Endothelial cell of umbilical vein (primary cell): Measurements from ENCODE around the gene TMEM74B. TPM values are rescaled to one million over a fixed set of nuclear protein-coding genes. Genes with fewer than 3 reads are reported as not detected.

Experiments used
- BruUV-seq: library from RNA; stranded (reverse); fragments of 400-500 nt; replicated peaks from 2 replicates; lab custom pipeline; 2021; lab: Mats Ljungman, UMichigan
- CTCF ChIA-PET: fragments of 300-600, 350-600 bp; sonication (Branson Sonifier 250); formaldehyde crosslinking; loops from one replicate; lab custom pipeline; 2021; ENCODE audit warnings: antibody characterized with exemption, inconsistent platforms; lab: Charles Lee
- POLR2A ChIA-PET: fragments of 300-600, 350-600 bp; sonication (Branson Sonifier 250); formaldehyde crosslinking; loops from one replicate; lab custom pipeline; 2021; ENCODE audit warnings: antibody characterized with exemption, inconsistent platforms; lab: Charles Lee
- DNase-seq: peaks from one replicate; pipeline ENCODE4 v3.0.0-alpha.2; 2011; ENCODE audit warnings: low read depth, low spot score
- FAIRE-seq: peaks from 2 replicates; lab custom pipeline; 2011; peaks lifted over from hg19 to GRCh38; lab: Jason Lieb, UNC
- H2AFZ ChIP-seq: 2 replicates; pipeline ENCODE4 v1.6.0; 2012; ENCODE audit warnings: low read depth, low read length, control low read depth, inconsistent platforms
- H3K27ac ChIP-seq: 2 replicates; pipeline ENCODE4 v1.5.1; 2011; ENCODE audit warnings: low read depth, mild to moderate bottlenecking, control low read depth, low read length, moderate library complexity; ENCODE audit not compliant: insufficient read depth
- H3K27me3 ChIP-seq, 2 experiments: 2 replicates each; pipeline versions ENCODE4 v1.6.0 to v1.6.1; 2011; ENCODE audit warnings: low read length in 2 of 2, mixed read lengths in 1 of 2; ENCODE audit not compliant: control insufficient read depth in 2 of 2, insufficient read depth in 2 of 2
- H3K36me3 ChIP-seq, 2 experiments: 2 replicates in 1 of 2; 3 replicates in 1 of 2; pipeline ENCODE4 v1.5.1; 2011; ENCODE audit warnings: low read length in 2 of 2, mild to moderate bottlenecking in 1 of 2, moderate library complexity in 1 of 2; ENCODE audit not compliant: control insufficient read depth in 2 of 2, insufficient read depth in 2 of 2; ENCODE audit errors: extremely low read depth in 1 of 2
- H3K4me1 ChIP-seq: 3 replicates; pipeline ENCODE4 v1.5.1; 2011; ENCODE audit warnings: mild to moderate bottlenecking, low read length; ENCODE audit not compliant: control insufficient read depth, insufficient read depth; ENCODE audit errors: extremely low read depth
- H3K4me2 ChIP-seq: 2 replicates; pipeline ENCODE4 v1.6.1; 2011; ENCODE audit warnings: low read length, control low read depth, mixed read lengths; ENCODE audit not compliant: insufficient read depth
- H3K4me3 ChIP-seq, 3 experiments: fragments of 200-600 bp in 1 of 3; sonication (generic), shearing (Covaris generic) in 1 of 3; replicated peaks in 1 of 3; 2 replicates each; pipeline ENCODE4 v1.5.1; 2011 to 2016; ENCODE audit warnings: control low read depth in 3 of 3, low read length in 3 of 3, mild to moderate bottlenecking in 2 of 3, inconsistent platforms in 1 of 3, low read depth in 1 of 3, moderate library complexity in 1 of 3; ENCODE audit not compliant: insufficient read depth in 1 of 3
- H3K79me2 ChIP-seq: 2 replicates; pipeline ENCODE4 v1.6.0; 2012; ENCODE audit warnings: low read length, inconsistent platforms; ENCODE audit not compliant: control insufficient read depth, insufficient read depth
- H3K9ac ChIP-seq: replicated peaks from 2 replicates; pipeline ENCODE3; 2011; ENCODE audit warnings: low read length, control low read depth; ENCODE audit not compliant: insufficient read depth; ENCODE audit errors: extremely low read depth
- H3K9me1 ChIP-seq: replicated peaks from 3 replicates; pipeline ENCODE4 v1.6.0; 2011; ENCODE audit warnings: mild to moderate bottlenecking, low read length; ENCODE audit not compliant: control insufficient read depth, insufficient read depth; ENCODE audit errors: extremely low read depth
- H3K9me3 ChIP-seq: replicated peaks from 2 replicates; pipeline ENCODE4 v1.5.1; 2012; ENCODE audit warnings: low read length, inconsistent platforms; ENCODE audit not compliant: control insufficient read depth, insufficient read depth
- H4K20me1 ChIP-seq: replicated peaks from 2 replicates; pipeline ENCODE3; 2011; ENCODE audit warnings: mild to moderate bottlenecking, low read length; ENCODE audit not compliant: control insufficient read depth, insufficient read depth; ENCODE audit errors: extremely low read depth
- EZH2 ChIP-seq: IDR thresholded peaks from 2 replicates; pipeline ENCODE4 v1.6.1; 2012; ENCODE audit warnings: borderline replicate concordance, low read depth, mild to moderate bottlenecking, moderate library complexity, low read length, inconsistent platforms; ENCODE audit not compliant: severe bottlenecking
- FOS ChIP-seq: IDR thresholded peaks from 2 replicates; pipeline ENCODE4 v1.6.1; 2011; ENCODE audit warnings: mild to moderate bottlenecking, low read length, moderate library complexity, borderline replicate concordance; ENCODE audit not compliant: insufficient read depth
- GATA2 ChIP-seq: IDR thresholded peaks from 2 replicates; pipeline ENCODE4 v1.7.0; 2011; ENCODE audit warnings: low read depth, mild to moderate bottlenecking, moderate library complexity, mixed read lengths, low read length; ENCODE audit not compliant: insufficient read length, insufficient read depth
- JUN ChIP-seq: IDR thresholded peaks from 2 replicates; pipeline ENCODE4 v1.6.1; 2011; ENCODE audit warnings: borderline replicate concordance, low read depth; ENCODE audit not compliant: insufficient read length, insufficient read depth
- MYC ChIP-seq: IDR thresholded peaks from one replicate; pipeline ENCODE4 v1.6.1; 2011; ENCODE audit warnings: mild to moderate bottlenecking, low read depth, low read length
- POLR2A ChIP-seq: IDR thresholded peaks from 2 replicates; pipeline ENCODE4 v1.6.1; 2012; ENCODE audit warnings: low read depth, mild to moderate bottlenecking, control low read depth, low read length
- POLR2AphosphoS5 ChIP-seq: IDR thresholded peaks from 2 replicates; pipeline ENCODE4 v1.6.1; 2012; ENCODE audit warnings: low read depth, mild to moderate bottlenecking, control low read depth, low read length, moderate library complexity; ENCODE audit not compliant: insufficient read depth
- dilution Hi-C: fragments of 300-500 bp; cut with MboI; formaldehyde crosslinking; loops from one replicate; pipeline ENCODE4 v1.15.0; 2019; ENCODE audit warnings: low sequenced_read_pairs; ENCODE audit not compliant: extremely low pct_ligation_motif_present
- intact Hi-C: fragments of 100-400 bp; cut with micrococcal nuclease; formaldehyde crosslinking; loops from one replicate; pipeline ENCODE4 v1.10.0; 2022
- polyA plus RNA-seq, 4 experiments: library from polyadenylated mRNA; depleted of rRNA in 3 of 4; stranded (reverse) in 3 of 4; unstranded in 1 of 4; fragments of >200 nt; gene quantifications; 2 replicates each; pipeline versions ENCODE4 v1.2.1 to v1.2.3, GENCODE V29; 2011 to 2012; ENCODE audit warnings: missing spikeins in 1 of 4
- total RNA-seq: library from RNA; stranded (reverse); gene quantifications from 2 replicates; pipeline ENCODE4 v1.2.3, GENCODE V29; 2021
- TF ChIP-seq, protein P1 (sequence below), 2 donors: IDR thresholded peaks; 1 replicate in 1 of 2; 2 replicates in 1 of 2; pipeline ENCODE4 v1.5.1; 2011; ENCODE audit warnings: low read length in 2 of 2, mild to moderate bottlenecking in 2 of 2, moderate library complexity in 2 of 2, control low read depth in 1 of 2, inconsistent platforms in 1 of 2, low read depth in 1 of 2; ENCODE audit not compliant: insufficient read depth in 1 of 2; ENCODE audit errors: extremely low read depth in 1 of 2
- TF ChIP-seq, protein P2 (sequence below): IDR thresholded peaks from 2 replicates; pipeline ENCODE4 v1.6.1; 2011; ENCODE audit not compliant: insufficient read depth, insufficient read length

Gene TMEM74B
- total and polyA plus RNA-seq, 2 donors (not counting 3 experiments of a cell fraction or from before 2014, with no cell fraction given): 0.26 to 1.1 TPM

DNA sequence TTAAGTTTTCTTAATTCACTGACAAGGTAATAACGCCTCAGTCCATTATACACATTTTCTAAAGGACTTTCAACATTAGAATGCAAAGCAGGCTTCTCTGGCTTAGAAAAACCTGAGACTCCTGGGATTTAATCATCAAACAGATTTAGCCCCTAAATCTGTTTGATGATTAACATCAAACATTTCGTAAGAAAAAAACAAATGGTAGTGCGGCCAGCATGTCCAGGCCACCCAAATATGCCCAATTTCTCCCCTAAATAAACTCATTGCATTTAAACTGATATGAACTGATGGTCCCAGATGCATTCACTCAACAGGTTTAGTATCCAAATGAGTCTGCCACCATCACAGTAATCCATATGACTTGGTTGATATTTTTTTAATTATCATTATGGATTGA is 6.2 kb downstream of the TMEM74B start:
- Histone ChIP-seq H3K4me2 (no peak overlapping the region), H3K9ac (no peak overlapping the region), H3K9me3 (no peaks in the 10 kb centered on the region), H3K4me3 (no peak overlapping the region), H3K9me1 (no peaks in the 10 kb centered on the region), H3K36me3 (no peaks in the 10 kb centered on the region), H3K27me3 (peaks cover 2 to 10% of the 10 kb centered on the region in 2 experiments), H3K4me1 (no peaks in the 10 kb centered on the region), H3K27ac (no peak overlapping the region), H4K20me1 (no peaks in the 10 kb centered on the region), H3K79me2 (no peaks in the 10 kb centered on the region), H2AFZ (no peak overlapping the region)
- intact Hi-C loops: no loop called here
- CTCF ChIA-PET: no interaction called here
- dilution Hi-C loops: no loop called here
- POLR2A ChIA-PET: no interaction called here
- DNase-seq (no peak), FAIRE-seq (no peak)
- TF ChIP-seq POLR2A (no peak), JUN (no peak), EZH2 (no peak), GATA2 (no peak), MYC (no peak), POLR2AphosphoS5 (no peak), FOS (no peak)
- TF ChIP-seq, protein P1, sequence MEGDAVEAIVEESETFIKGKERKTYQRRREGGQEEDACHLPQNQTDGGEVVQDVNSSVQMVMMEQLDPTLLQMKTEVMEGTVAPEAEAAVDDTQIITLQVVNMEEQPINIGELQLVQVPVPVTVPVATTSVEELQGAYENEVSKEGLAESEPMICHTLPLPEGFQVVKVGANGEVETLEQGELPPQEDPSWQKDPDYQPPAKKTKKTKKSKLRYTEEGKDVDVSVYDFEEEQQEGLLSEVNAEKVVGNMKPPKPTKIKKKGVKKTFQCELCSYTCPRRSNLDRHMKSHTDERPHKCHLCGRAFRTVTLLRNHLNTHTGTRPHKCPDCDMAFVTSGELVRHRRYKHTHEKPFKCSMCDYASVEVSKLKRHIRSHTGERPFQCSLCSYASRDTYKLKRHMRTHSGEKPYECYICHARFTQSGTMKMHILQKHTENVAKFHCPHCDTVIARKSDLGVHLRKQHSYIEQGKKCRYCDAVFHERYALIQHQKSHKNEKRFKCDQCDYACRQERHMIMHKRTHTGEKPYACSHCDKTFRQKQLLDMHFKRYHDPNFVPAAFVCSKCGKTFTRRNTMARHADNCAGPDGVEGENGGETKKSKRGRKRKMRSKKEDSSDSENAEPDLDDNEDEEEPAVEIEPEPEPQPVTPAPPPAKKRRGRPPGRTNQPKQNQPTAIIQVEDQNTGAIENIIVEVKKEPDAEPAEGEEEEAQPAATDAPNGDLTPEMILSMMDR (IDR thresholded peaks at IDR 0.05; ENCODE audit: extremely low read depth in 1 of 2, insufficient read depth in 1 of 2, low read depth in 1 of 2, low read length in 2 of 2): no peak
- TF ChIP-seq, protein P2, sequence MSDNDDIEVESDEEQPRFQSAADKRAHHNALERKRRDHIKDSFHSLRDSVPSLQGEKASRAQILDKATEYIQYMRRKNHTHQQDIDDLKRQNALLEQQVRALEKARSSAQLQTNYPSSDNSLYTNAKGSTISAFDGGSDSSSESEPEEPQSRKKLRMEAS: no peak
- no TSS peak for BruUV-seq
